Mesenteric fat pad (tissue), 1 donor: ENCODE data around the gene NAV2. TPM values are rescaled to one million over a fixed set of nuclear protein-coding genes. Genes with fewer than 3 reads are reported as not detected.
"Not testable (repeated sequence)": the region's sequence is repeated elsewhere in the genome, so short reads cannot be mapped to it uniquely, and the experiment has no call there.

Experiments
- DNase-seq: peaks from one replicate; pipeline ENCODE4 v3.0.0-alpha.2; 2020; ENCODE audit warnings: low spot score
- total RNA-seq: library from RNA; stranded (reverse); fragmentation: NEBNext Ultra II Directional; extraction: Animal tissue kit (Norgen Biotek cat#: 25700); gene quantifications from one replicate; pipeline ENCODE4 v1.2.1, GENCODE V29; 2021
- donor health status: DM: yes; HTN: yes; CAD: no.

NAV2 gene
- total RNA-seq, 1 donor from 2014 or later, result 13.7 TPM

DNA sequence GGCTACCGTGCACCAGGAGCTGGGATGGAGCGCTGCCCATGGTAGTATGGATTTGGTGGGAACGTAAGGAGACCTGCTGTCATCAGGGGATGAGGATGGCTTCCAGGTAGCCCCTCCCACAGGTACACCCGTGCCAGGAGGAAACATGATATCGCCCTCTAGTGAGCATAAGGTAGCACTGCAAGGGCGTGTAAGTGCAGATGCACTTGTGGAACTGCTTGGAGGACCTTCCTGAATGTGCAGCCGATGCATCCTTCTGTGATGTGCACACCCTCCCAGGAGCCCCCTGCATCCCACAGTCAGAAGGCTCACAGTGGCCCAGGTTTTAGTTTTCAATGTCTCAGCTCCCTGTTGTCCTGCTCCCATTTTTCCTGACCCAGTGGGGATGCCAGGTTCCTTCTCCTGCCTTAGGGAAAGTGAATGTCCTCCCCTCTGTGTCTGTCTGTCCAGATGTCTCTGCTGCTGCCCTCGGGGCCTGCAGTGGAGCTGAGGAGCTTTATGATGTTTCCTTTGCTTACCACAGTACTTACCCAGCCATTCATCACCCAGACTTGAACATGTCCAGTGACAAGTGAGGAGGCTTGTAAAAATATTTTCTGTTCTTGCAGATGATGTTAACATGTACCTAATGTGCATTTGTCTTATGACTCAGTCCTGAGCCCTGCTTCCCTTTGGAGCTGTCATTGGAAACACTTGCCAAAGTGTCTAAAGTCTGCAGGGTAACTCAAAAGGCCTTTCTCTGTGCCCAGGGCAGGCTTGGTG is 398.5 kb downstream of the NAV2 start:
- DNase-seq, result no peak

DNA sequence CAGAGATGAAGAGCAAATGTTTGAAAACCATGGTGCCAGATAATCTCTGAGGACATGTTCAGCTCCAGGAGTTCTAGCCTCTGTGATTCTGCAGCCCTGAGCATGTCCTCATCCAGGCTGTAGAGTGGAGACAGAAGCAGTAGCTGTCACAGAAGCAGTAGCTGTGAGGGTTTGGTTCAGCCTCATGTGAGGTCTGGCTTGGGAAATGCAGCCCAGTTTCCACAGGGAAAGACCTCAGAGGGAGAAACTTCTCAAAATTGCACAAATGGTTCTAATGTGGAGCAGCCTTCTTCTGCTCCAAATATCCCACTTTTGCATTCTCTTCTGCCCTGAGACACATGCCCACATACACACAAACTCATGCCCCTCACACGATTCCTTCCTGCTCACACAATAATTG is 399.2 kb downstream of the NAV2 start:
- DNase-seq, result no peak

- DNase-seq, result no peak
Observed at GRCh38 chr11:20112291-20113148, 399.9 kb downstream of the NAV2 start.

GRCh38 chr11:20113149-20113438 is 400.5 kb downstream of the NAV2 start:
- no peak for DNase-seq

- DNase-seq, result no peak
Observed at GRCh38 chr11:20114588-20114987, 402.0 kb downstream of the NAV2 start.

DNA sequence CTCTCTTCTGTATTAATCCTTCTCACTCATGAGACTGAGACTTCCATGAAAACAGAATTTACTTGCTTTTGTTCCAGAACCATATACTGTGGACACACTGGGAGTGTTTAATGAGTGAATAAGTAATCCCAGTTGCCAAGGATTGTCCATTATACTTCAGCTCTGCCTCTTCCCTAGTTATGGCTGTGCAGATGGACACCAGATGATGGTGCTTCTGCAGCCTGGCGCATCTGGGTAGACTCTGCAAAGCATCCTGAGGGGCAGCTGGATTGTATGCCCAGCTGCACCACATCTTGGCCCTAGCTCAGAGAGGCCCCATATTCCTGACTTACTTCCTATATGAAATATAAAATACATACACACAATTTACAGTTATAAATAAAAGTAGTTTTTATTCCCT is 404.2 kb downstream of the NAV2 start:
- DNase-seq, result no peak

GRCh38 chr11:20117291-20117690 is 404.7 kb downstream of the NAV2 start:
- no peak for DNase-seq

GRCh38 chr11:20118209-20118608 is 405.6 kb downstream of the NAV2 start:
- no peak for DNase-seq

- no peak for DNase-seq
Observed at GRCh38 chr11:20119315-20119714, 406.7 kb downstream of the NAV2 start.

- no peak for DNase-seq
Observed at GRCh38 chr11:20120134-20120925, 407.7 kb downstream of the NAV2 start.

DNA sequence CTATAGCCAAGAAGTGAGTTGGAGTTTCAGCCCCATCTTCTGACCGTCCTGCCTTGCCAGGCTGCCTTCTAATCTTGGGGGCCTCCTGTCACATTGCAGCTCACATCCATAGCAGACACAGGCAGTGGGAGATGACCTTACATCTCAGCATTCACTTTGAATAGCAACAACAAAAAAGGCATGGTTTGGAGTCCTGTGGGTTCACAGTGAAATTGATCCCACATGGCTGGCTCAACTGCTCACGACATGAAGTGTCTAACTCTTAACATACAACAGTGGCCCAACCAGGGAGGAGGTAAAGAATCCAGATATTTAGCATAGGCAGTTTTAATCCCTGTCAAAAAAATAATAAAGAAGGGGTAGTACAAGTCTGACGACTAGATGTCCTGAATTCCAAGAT is 409.5 kb downstream of the NAV2 start:
- DNase-seq, result no peak

DNA sequence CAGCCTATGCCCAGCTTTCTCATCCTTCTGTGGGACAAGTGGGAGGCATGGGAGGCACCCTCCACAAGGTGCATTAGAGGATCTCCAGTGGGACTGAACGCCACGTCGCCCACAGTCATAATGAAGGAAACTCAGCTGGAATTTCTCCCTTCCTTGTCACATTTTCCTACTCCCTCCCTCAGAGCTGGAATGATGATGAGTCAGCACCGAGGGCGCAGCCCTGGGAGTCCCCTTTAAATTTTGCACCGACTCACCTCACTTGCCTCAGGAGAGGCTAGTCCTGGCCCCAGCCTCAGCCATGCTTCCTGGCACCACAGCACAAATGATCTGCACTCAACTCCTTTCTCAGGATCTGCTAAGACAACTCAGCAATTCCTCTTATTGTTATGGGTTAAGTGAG is 413.3 kb downstream of the NAV2 start:
- DNase-seq, result no peak

- no peak for DNase-seq
Observed at GRCh38 chr11:20126724-20127123, 414.1 kb downstream of the NAV2 start.

GRCh38 chr11:20127671-20128527 is 415.3 kb downstream of the NAV2 start:
- no peak for DNase-seq

- not testable (repeated sequence) for DNase-seq
Observed at GRCh38 chr11:20128528-20128825, 415.8 kb downstream of the NAV2 start.

GRCh38 chr11:20129665-20130064 is 417.0 kb downstream of the NAV2 start:
- no peak for DNase-seq

- no peak for DNase-seq
Observed at GRCh38 chr11:20131788-20132666, 419.4 kb downstream of the NAV2 start.

DNA sequence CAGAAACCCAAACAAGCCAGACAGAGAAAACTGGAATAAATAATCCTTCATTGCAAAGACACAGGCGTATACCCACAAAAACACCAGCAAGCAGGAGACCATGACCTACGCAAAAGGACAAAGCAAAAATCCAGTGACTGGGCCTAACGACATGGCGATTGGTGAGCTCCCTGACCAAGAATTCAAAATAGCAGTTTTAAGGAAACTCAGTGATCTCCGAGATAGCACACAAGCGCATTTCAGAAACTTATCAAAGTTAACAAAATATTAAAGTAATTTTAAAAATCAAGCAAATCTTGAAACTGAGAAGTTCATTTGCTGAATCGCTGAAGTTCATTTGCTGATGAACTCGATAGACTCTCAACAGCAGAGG is 420.0 kb downstream of the NAV2 start:
- no peak for DNase-seq

- no peak for DNase-seq
Observed at GRCh38 chr11:20134991-20135736, 422.5 kb downstream of the NAV2 start.

DNA sequence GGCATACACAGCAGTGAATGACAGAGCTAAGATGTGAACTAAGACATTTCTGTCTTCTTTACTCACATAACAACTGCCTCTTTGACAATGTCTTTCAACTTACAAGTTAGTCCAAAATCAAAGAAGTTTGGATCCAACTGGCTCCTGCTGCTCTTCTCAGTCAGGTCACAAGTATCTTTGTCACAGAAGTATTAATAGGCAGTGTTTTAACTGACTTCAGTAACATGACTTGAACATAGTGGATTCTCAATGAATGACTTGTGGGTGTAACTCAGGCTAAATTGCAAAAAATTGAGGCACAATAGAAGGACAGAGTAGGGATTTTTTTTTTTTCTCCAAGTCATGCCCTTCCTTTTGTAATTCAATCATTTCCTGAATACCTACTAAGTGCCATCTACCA is 425.0 kb downstream of the NAV2 start:
- DNase-seq, result no peak
